DMS153 treated with DMSO at 0.1 percent for 48 hours (cell line): ENCODE results near the gene RPEL1.
"Not testable (repeated sequence)": the region's sequence is repeated elsewhere in the genome, so short reads cannot be mapped to it uniquely, and the experiment has no call there.

Experiments used
- DNase-seq: peaks from one replicate; lab custom pipeline; 2025; ENCODE audit not compliant: unreplicated experiment; lab: John Stamatoyannopoulos, UW

Gene RPEL1

DNA sequence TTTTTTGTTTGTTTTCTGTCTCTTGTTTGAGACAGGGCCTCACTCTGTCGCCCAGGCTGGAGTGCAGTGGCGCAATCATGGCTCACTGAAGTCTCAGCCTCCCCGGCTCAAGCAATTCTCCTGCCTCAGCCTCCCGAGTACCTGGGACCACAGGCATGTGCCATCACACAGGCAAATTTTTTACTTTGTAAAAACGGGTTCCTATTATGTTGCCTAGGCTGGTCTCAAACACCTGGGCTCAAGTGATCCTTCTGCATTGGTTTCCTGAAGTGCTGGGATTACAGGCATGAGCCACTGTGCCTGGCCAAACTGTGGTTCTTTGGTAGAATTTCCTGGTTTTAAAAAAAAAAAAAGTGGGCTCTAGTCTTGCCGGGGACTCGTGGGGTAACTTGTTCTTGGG lies at the start of gene RPEL1:
Gene RPEL1, plus strand, starts transcription at position 301 of the 400 bp plus-strand sequence. CDS start 110 bp downstream, outside the sequence.
- not testable (repeated sequence) for DNase-seq

DNA sequence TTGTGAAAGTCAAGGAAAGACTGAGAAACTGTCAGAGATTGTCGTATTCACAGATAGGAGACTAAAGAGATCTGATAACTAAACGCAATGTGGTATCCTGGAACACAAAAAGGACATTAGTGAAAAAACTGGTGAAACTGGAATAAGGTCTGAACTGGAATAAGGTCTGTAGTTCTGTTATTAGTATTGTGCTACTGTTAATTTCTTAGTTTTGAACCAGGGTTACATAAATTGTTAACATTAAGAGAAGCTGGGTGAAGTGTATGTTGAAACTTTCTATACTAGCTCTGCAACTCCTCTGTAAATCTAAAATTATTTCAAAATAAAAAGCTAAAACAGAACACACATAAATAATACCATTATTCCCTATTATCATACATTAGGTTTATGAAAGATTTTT lies 49.2 kb upstream of the RPEL1 start:
- no peak for DNase-seq

DNA sequence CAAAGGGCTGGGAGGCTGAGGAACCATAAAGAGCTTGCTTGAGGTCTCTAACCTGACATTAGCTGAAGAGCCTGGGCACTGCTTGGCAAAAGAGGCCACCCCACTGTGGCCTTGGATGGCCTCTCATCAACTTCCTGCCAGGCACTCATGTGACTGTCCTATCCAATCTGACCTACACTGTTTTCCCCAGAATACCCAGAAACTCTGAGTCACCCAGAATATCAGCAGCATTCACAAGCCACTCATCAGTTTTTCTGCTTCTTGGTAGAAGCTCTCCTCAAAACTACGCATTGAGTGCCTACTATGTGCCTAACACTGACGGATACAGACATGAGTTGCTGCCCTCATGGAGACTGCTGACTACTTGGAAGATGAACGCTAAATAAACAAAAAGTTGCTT lies 48.5 kb upstream of the RPEL1 start:
- DNase-seq: no peak

GRCh38 chr10:103197903-103198302 lies 47.8 kb upstream of the RPEL1 start:
- DNase-seq: no peak

- DNase-seq: no peak
Measured at GRCh38 chr10:103198648-103199047, 47.0 kb upstream of the RPEL1 start.

GRCh38 chr10:103199488-103199887 lies 46.2 kb upstream of the RPEL1 start:
- DNase-seq: no peak

GRCh38 chr10:103202319-103202718 lies 43.4 kb upstream of the RPEL1 start:
- DNase-seq: no peak

- DNase-seq: no peak
Measured at GRCh38 chr10:103203466-103203865, 42.2 kb upstream of the RPEL1 start.

DNA sequence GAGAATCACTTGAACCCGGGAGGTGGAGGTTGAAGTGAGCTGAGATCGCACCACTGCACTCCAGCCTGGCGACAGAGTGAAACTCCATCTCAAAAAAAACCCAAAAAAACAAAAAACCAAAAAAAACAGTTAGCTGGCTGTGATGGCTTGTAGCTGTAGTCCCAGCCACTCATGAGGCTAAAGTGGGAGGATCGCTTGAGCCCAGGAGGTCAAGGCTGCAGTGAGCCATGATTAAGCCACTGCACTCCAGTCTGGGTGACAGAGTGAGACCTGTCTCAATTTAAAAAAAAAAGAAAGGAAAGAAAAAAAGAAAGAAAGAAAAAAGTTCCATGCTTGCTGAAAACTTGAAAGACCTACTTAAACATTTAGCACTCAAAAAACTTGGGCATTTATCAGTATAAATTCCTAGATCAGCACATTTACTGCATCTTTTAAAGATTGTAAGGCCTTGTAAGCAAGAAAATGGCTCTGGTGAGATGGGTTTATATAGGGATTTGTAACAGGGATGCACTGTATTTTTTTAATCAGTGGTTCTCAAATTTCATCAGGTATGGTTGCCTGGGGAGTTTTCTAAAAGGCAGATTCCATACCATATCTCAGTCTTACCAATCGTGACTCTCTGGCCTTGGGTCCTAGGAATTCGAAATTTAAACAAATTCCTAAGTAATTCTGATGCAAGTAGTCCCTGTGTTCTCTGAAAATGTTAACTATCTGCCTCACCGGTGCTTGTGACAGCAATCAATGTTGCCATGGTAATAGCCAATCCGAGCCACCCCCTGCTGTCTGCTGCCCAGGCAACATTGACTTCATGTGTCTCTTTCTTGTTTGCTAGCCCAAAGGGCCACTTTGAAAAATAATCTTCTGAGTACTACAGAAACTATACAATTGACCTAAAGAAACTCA lies 41.1 kb upstream of the RPEL1 start:
- no peak for DNase-seq

- DNase-seq: not testable (repeated sequence)
Measured at GRCh38 chr10:103205401-103205800, 40.3 kb upstream of the RPEL1 start.

GRCh38 chr10:103206715-103207114 lies 39.0 kb upstream of the RPEL1 start:
- not testable (repeated sequence) for DNase-seq

DNA sequence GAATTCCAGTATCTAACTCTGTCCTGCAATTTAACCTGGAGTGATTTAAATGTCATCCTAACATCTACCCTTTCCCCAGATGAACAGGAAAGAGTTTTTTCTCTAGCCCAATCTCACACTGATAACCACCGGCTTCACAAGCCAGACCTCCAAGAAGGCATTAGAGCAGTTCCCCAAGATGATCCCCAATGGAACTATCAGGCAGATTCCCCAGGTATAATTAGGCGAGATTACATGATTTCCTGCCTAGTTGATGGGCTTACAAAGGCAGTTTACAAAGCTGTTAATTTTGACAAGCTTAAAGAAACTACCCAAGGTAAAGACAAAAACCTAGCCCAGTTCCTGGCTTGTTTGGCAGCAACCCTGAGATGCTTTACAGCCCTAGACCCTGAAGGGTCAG lies 38.5 kb upstream of the RPEL1 start:
- DNase-seq: no peak

DNA sequence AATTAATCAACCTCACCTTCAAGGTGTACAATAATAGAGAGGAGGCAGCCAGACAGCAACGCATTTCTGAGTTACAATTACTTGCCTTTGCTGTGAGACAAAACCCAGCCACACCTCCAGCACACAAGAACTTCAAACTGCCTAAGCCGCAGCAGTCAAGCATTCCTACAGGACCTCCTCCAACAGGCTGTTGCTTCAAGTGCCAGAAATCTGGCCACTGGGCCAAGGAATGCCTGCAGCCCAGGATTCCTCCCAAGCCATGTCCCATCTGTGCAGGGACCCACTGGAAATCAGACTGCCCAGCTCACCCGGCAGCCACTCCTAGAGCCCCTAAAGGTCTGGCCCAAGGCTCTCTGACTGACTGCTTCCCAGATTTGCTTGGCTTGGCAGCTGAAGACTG lies 38.0 kb upstream of the RPEL1 start:
- not testable (repeated sequence) for DNase-seq

DNA sequence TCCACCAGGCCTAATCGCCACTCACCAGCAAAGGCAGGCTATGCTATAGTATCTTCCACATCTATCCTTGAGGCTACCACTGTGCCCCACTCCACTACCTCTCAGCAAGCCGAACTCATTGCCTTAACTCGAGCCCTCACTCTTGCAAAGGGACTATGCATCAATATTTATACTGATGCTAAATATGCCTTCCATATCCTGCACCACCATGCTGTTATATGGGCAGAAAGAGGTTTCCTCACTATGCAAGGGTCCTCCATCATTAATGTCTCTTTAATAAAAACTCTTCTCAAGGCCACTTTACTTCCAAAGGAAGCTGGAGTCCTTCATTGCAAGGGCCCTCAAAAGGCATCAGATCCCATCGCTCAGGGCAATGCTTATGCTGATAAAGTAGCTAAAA lies 35.4 kb upstream of the RPEL1 start:
- not testable (repeated sequence) for DNase-seq

GRCh38 chr10:103215601-103216000 lies 30.1 kb upstream of the RPEL1 start:
- no peak for DNase-seq

GRCh38 chr10:103216362-103216761 lies 29.3 kb upstream of the RPEL1 start:
- DNase-seq: not testable (repeated sequence)

DNA sequence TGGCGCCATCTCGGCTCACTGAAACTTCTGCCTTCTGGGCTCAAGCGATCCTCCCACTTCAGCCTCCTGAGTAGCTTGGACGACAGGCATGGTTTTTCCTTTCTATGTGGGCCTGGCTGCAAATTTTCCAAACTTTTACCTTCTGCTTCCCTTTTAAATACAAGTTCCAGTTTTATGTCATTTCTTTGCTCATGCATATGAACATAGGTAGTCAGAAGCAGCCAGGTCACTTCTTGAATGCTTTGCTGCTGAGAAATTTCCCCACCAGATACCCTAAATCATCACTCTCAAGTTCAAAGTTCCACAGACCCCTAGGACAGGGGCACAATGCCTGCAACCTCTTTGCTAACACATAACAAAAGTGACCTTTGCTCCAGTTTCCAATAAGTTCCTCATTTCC lies 21.6 kb upstream of the RPEL1 start:
- DNase-seq: no peak

DNA sequence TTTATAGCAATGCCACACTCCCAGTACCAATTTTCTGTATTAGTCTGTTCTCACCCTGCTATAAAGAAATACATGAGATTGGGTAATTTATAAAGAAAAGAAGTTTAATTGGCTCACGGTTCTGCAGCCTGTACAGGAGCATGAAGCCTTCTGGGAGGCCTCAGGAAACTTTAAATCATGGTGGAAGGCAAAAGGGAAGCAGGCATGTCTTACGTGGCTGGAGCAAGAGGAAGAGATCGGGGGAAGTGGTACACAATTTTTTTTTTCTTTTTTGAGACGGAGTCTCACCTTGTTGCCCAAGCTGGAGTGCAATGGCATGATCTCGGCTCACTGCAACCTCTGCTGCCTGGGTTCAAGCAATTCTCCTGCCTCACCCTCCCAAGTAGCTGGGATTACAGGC lies 21.0 kb upstream of the RPEL1 start:
- DNase-seq: not testable (repeated sequence)

DNA sequence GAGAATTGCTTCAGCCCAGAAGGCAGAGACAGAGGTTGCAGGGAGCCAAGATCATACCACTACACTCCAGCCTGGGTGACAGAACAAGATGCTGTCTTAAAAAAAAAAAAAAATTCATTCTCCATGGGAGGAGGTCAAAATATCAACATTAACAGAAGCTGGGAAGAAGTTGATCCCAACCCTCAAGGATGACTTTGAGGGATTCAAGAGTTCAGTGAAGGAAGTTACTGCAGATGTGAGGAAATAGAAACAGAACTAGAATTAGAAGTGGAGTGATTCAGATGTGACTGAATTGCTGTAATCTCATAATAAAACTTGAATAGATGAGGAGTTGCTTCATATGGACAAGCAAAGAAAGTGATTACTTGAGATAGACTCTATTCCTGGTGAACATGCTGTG lies 19.7 kb upstream of the RPEL1 start:
- DNase-seq: no peak

- no peak for DNase-seq
Measured at GRCh38 chr10:103227416-103227815, 18.3 kb upstream of the RPEL1 start.

- no peak for DNase-seq
Measured at GRCh38 chr10:103231047-103231551, 14.6 kb upstream of the RPEL1 start.

DNA sequence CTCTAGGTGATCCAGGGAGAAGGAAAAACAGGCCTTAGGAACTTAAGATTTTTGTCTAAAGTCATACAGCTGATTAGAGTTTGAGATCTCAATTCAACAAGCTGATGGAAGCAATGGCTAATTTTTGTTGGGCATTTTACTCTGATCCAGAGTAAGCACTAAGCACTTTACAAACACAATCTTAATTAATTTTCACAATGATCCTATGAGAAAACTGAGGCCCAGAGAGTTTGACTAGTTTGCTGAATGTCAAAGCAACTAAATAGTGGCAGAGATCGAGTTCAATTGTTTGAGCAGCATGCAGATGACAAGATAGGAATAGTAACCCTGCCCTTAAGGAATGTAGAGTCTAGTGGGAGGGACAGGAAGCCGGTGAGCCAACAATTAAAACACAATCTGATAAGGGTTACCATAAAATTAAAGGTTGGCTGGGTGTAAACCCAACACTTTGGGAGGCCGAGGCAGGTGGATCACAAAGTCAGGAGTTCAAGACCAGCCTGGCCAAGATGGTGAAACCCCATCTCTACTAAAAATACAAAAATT lies 13.5 kb upstream of the RPEL1 start:
- DNase-seq: no peak
